Endothelial cell of umbilical vein (primary cell): Measurements from ENCODE around the gene SAMD4B. TPM values are rescaled to one million over a fixed set of nuclear protein-coding genes. Genes with fewer than 3 reads are reported as not detected.
A peak's percentile ranks its signal among the peaks of the same experiment; 100 is the strongest.

Experiments used
- BruUV-seq: library from RNA; stranded (reverse); fragments of 400-500 nt; replicated peaks from 2 replicates; lab custom pipeline; 2021; lab: Mats Ljungman, UMichigan
- CTCF ChIA-PET: fragments of 300-600, 350-600 bp; sonication (Branson Sonifier 250); formaldehyde crosslinking; loops from one replicate; lab custom pipeline; 2021; ENCODE audit warnings: antibody characterized with exemption, inconsistent platforms; lab: Charles Lee
- POLR2A ChIA-PET: fragments of 300-600, 350-600 bp; sonication (Branson Sonifier 250); formaldehyde crosslinking; loops from one replicate; lab custom pipeline; 2021; ENCODE audit warnings: antibody characterized with exemption, inconsistent platforms; lab: Charles Lee
- DNase-seq: peaks from one replicate; pipeline ENCODE4 v3.0.0-alpha.2; 2011; ENCODE audit warnings: low read depth, low spot score
- FAIRE-seq: peaks from 2 replicates; lab custom pipeline; 2011; peaks lifted over from hg19 to GRCh38; lab: Jason Lieb, UNC
- H2AFZ ChIP-seq: 2 replicates; pipeline ENCODE4 v1.6.0; 2012; ENCODE audit warnings: low read depth, low read length, control low read depth, inconsistent platforms
- H3K27ac ChIP-seq: 2 replicates; pipeline ENCODE4 v1.5.1; 2011; ENCODE audit warnings: low read depth, mild to moderate bottlenecking, control low read depth, low read length, moderate library complexity; ENCODE audit not compliant: insufficient read depth
- H3K27me3 ChIP-seq, 2 experiments: 2 replicates each; pipeline versions ENCODE4 v1.6.0 to v1.6.1; 2011; ENCODE audit warnings: low read length in 2 of 2, mixed read lengths in 1 of 2; ENCODE audit not compliant: control insufficient read depth in 2 of 2, insufficient read depth in 2 of 2
- H3K36me3 ChIP-seq, 2 experiments: 2 replicates in 1 of 2; 3 replicates in 1 of 2; pipeline ENCODE4 v1.5.1; 2011; ENCODE audit warnings: low read length in 2 of 2, mild to moderate bottlenecking in 1 of 2, moderate library complexity in 1 of 2; ENCODE audit not compliant: control insufficient read depth in 2 of 2, insufficient read depth in 2 of 2; ENCODE audit errors: extremely low read depth in 1 of 2
- H3K4me1 ChIP-seq: 3 replicates; pipeline ENCODE4 v1.5.1; 2011; ENCODE audit warnings: mild to moderate bottlenecking, low read length; ENCODE audit not compliant: control insufficient read depth, insufficient read depth; ENCODE audit errors: extremely low read depth
- H3K4me2 ChIP-seq: 2 replicates; pipeline ENCODE4 v1.6.1; 2011; ENCODE audit warnings: low read length, control low read depth, mixed read lengths; ENCODE audit not compliant: insufficient read depth
- H3K4me3 ChIP-seq, 3 experiments: fragments of 200-600 bp in 1 of 3; sonication (generic), shearing (Covaris generic) in 1 of 3; replicated peaks in 1 of 3; 2 replicates each; pipeline ENCODE4 v1.5.1; 2011 to 2016; ENCODE audit warnings: control low read depth in 3 of 3, low read length in 3 of 3, mild to moderate bottlenecking in 2 of 3, inconsistent platforms in 1 of 3, low read depth in 1 of 3, moderate library complexity in 1 of 3; ENCODE audit not compliant: insufficient read depth in 1 of 3
- H3K79me2 ChIP-seq: 2 replicates; pipeline ENCODE4 v1.6.0; 2012; ENCODE audit warnings: low read length, inconsistent platforms; ENCODE audit not compliant: control insufficient read depth, insufficient read depth
- H3K9ac ChIP-seq: replicated peaks from 2 replicates; pipeline ENCODE3; 2011; ENCODE audit warnings: low read length, control low read depth; ENCODE audit not compliant: insufficient read depth; ENCODE audit errors: extremely low read depth
- H3K9me1 ChIP-seq: replicated peaks from 3 replicates; pipeline ENCODE4 v1.6.0; 2011; ENCODE audit warnings: mild to moderate bottlenecking, low read length; ENCODE audit not compliant: control insufficient read depth, insufficient read depth; ENCODE audit errors: extremely low read depth
- H3K9me3 ChIP-seq: replicated peaks from 2 replicates; pipeline ENCODE4 v1.5.1; 2012; ENCODE audit warnings: low read length, inconsistent platforms; ENCODE audit not compliant: control insufficient read depth, insufficient read depth
- H4K20me1 ChIP-seq: replicated peaks from 2 replicates; pipeline ENCODE3; 2011; ENCODE audit warnings: mild to moderate bottlenecking, low read length; ENCODE audit not compliant: control insufficient read depth, insufficient read depth; ENCODE audit errors: extremely low read depth
- CTCF ChIP-seq, 2 donors: IDR thresholded peaks; 1 replicate in 1 of 2; 2 replicates in 1 of 2; pipeline ENCODE4 v1.5.1; 2011; ENCODE audit warnings: low read length in 2 of 2, mild to moderate bottlenecking in 2 of 2, moderate library complexity in 2 of 2, control low read depth in 1 of 2, inconsistent platforms in 1 of 2, low read depth in 1 of 2; ENCODE audit not compliant: insufficient read depth in 1 of 2; ENCODE audit errors: extremely low read depth in 1 of 2
- EZH2 ChIP-seq: IDR thresholded peaks from 2 replicates; pipeline ENCODE4 v1.6.1; 2012; ENCODE audit warnings: borderline replicate concordance, low read depth, mild to moderate bottlenecking, moderate library complexity, low read length, inconsistent platforms; ENCODE audit not compliant: severe bottlenecking
- FOS ChIP-seq: IDR thresholded peaks from 2 replicates; pipeline ENCODE4 v1.6.1; 2011; ENCODE audit warnings: mild to moderate bottlenecking, low read length, moderate library complexity, borderline replicate concordance; ENCODE audit not compliant: insufficient read depth
- GATA2 ChIP-seq: IDR thresholded peaks from 2 replicates; pipeline ENCODE4 v1.7.0; 2011; ENCODE audit warnings: low read depth, mild to moderate bottlenecking, moderate library complexity, mixed read lengths, low read length; ENCODE audit not compliant: insufficient read length, insufficient read depth
- JUN ChIP-seq: IDR thresholded peaks from 2 replicates; pipeline ENCODE4 v1.6.1; 2011; ENCODE audit warnings: borderline replicate concordance, low read depth; ENCODE audit not compliant: insufficient read length, insufficient read depth
- MYC ChIP-seq: IDR thresholded peaks from one replicate; pipeline ENCODE4 v1.6.1; 2011; ENCODE audit warnings: mild to moderate bottlenecking, low read depth, low read length
- POLR2A ChIP-seq: IDR thresholded peaks from 2 replicates; pipeline ENCODE4 v1.6.1; 2012; ENCODE audit warnings: low read depth, mild to moderate bottlenecking, control low read depth, low read length
- POLR2AphosphoS5 ChIP-seq: IDR thresholded peaks from 2 replicates; pipeline ENCODE4 v1.6.1; 2012; ENCODE audit warnings: low read depth, mild to moderate bottlenecking, control low read depth, low read length, moderate library complexity; ENCODE audit not compliant: insufficient read depth
- dilution Hi-C: fragments of 300-500 bp; cut with MboI; formaldehyde crosslinking; loops from one replicate; pipeline ENCODE4 v1.15.0; 2019; ENCODE audit warnings: low sequenced_read_pairs; ENCODE audit not compliant: extremely low pct_ligation_motif_present
- intact Hi-C: fragments of 100-400 bp; cut with micrococcal nuclease; formaldehyde crosslinking; loops from one replicate; pipeline ENCODE4 v1.10.0; 2022
- polyA plus RNA-seq, 4 experiments: library from polyadenylated mRNA; depleted of rRNA in 3 of 4; stranded (reverse) in 3 of 4; unstranded in 1 of 4; fragments of >200 nt; gene quantifications; 2 replicates each; pipeline versions ENCODE4 v1.2.1 to v1.2.3, GENCODE V29; 2011 to 2012; ENCODE audit warnings: missing spikeins in 1 of 4
- total RNA-seq: library from RNA; stranded (reverse); gene quantifications from 2 replicates; pipeline ENCODE4 v1.2.3, GENCODE V29; 2021
- TF ChIP-seq, protein P1 (sequence below): IDR thresholded peaks from 2 replicates; pipeline ENCODE4 v1.6.1; 2011; ENCODE audit not compliant: insufficient read depth, insufficient read length

SAMD4B gene
- total and polyA plus RNA-seq, 2 donors (not counting 3 experiments of a cell fraction or from before 2014, with no cell fraction given) = 82.1 to 84.2 TPM

DNA sequence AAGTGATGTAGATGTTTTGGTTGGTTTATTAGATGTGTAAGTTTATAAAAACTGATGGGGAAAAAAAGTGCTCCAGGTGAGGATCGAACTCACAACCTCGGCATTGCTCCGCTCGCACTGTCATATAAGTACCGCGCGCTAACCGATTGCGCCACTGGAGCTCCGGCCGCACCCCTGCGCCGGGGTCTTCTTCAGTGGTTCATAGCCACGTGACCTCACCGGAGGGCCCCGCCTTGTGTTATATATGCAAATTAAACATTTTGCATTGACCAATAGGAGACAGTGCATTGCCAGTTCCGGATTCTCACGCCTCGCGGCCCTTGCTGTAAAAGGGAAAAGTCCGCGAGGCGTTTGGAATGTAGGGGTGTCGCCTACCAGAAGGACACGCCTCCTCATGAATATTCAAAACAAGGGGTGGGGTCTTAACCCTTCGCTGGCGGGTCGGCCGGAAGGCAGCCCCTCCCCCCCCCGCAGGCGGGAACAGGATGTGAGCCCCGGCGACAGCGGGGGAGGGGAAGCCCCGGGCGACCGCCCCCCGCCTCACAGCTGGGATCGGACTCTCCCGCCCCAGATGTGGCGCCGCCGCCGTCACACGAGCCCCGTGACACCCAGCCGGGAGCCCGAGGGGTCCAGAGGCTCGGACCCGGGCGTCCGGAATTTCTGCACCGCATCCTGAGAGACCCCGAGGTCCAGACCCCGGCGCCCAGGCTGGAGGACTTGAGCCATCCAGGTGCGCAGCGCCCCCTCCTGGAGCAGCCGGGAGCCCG is 70.1 kb downstream of the SAMD4B start, which contains the start of gene PLEKHG2:
Gene PLEKHG2 (plus strand): TSS at position 570 of the 767 bp plus-strand sequence. CDS start 1,418 bp downstream, outside the sequence.
- H3K36me3 ChIP-seq = peaks cover 0 to 7% of the 10 kb centered on the region in 2 experiments
- H3K27ac ChIP-seq = peak within 1 kb of the TSS; percentile 87
- H3K79me2 ChIP-seq = peaks cover 30% of the 10 kb centered on the region
- ChIA-PET POLR2A (interaction anchor here (1.0 to 1.9 kb wide), 4 partner anchors 12 to 23 kb away, joined by 3 to 15 read pairs (median 6); partner anchors contain the start of genes MED29, PAF1 and RPS16), CTCF (interaction anchor here (0.7 to 2.3 kb wide), 10 partner anchors 11 to 361 kb away, joined by 3 to 147 read pairs (median 5); partner anchors contain the start of genes MED29, PAF1 and RPS16)
- H2AFZ ChIP-seq = peak within 1 kb of the TSS; percentile 40
- DNase-seq (peak; percentile 100), FAIRE-seq (peak; percentile 98)
- H3K9me1 ChIP-seq = no peaks in the 10 kb centered on the region
- H3K9me3 ChIP-seq = no peaks in the 10 kb centered on the region
- H3K4me1 ChIP-seq = peaks cover 40% of the 10 kb centered on the region
- peak within 1 kb of the TSS; percentile 74 to 94 (median 83) for H3K4me3 ChIP-seq
- peak within 1 kb of the TSS; percentile 97 for H3K9ac ChIP-seq
- intact Hi-C loops (loop anchor here (1.0 kb wide), 7 partner anchors 10 to 287 kb away; partner anchors contain the start of genes EID2B, PAK4 and SAMD4B), dilution Hi-C loops (no loop called here)
- H4K20me1 ChIP-seq = no peaks in the 10 kb centered on the region
- peak within 1 kb of the TSS; percentile 69 for H3K4me2 ChIP-seq
- no TSS peak for BruUV-seq
- peak; percentile 10 for TF ChIP-seq GATA2
- TF ChIP-seq EZH2 = no peak
- TF ChIP-seq MYC = no peak
- TF ChIP-seq POLR2AphosphoS5 = peak; percentile 91
- TF ChIP-seq, protein P1, sequence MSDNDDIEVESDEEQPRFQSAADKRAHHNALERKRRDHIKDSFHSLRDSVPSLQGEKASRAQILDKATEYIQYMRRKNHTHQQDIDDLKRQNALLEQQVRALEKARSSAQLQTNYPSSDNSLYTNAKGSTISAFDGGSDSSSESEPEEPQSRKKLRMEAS = peak; percentile 56
- TF ChIP-seq JUN = no peak
- TF ChIP-seq CTCF (IDR thresholded peaks at IDR 0.05; ENCODE audit: extremely low read depth in 1 of 2, insufficient read depth in 1 of 2, low read depth in 1 of 2, low read length in 2 of 2) = peak; percentile 88 to 91
- TF ChIP-seq FOS = peak; percentile 11
- peak; percentile 65 for TF ChIP-seq POLR2A
- no peaks in the 10 kb centered on the region for H3K27me3 ChIP-seq
